Stomach (tissue), 4 donors: ENCODE results near the gene KIF6.

Source experiments
- EP300 ChIP-seq: sonication (generic); formaldehyde crosslinking; IDR thresholded peaks from one replicate; pipeline ENCODE4 v1.6.1; 2017; ENCODE audit warnings: antibody characterized with exemption
- POLR2A ChIP-seq, 4 donors: fragments of 450-650 bp; IDR thresholded peaks; one replicate each; pipeline ENCODE4 v1.6.1; 2016; ENCODE audit warnings: antibody characterized with exemption in 4 of 4, control low read depth in 2 of 4, mild to moderate bottlenecking in 1 of 4, moderate library complexity in 1 of 4
- POLR2AphosphoS5 ChIP-seq, 3 donors: sonication (generic); formaldehyde crosslinking; IDR thresholded peaks; one replicate each; pipeline ENCODE4 v1.6.1; 2016; ENCODE audit warnings: antibody characterized with exemption in 3 of 3
- TF ChIP-seq, protein P1 (sequence below), 7 experiments: fragments of 450-650 bp in 4 of 7; fragments of 200-600 bp in 3 of 7; sonication (generic) in 3 of 7; IDR thresholded peaks; one replicate each; pipeline ENCODE4 v1.5.1; 2016 to 2019; ENCODE audit warnings: antibody characterized with exemption in 7 of 7, control low read depth in 2 of 7, mild to moderate bottlenecking in 1 of 7

DNA sequence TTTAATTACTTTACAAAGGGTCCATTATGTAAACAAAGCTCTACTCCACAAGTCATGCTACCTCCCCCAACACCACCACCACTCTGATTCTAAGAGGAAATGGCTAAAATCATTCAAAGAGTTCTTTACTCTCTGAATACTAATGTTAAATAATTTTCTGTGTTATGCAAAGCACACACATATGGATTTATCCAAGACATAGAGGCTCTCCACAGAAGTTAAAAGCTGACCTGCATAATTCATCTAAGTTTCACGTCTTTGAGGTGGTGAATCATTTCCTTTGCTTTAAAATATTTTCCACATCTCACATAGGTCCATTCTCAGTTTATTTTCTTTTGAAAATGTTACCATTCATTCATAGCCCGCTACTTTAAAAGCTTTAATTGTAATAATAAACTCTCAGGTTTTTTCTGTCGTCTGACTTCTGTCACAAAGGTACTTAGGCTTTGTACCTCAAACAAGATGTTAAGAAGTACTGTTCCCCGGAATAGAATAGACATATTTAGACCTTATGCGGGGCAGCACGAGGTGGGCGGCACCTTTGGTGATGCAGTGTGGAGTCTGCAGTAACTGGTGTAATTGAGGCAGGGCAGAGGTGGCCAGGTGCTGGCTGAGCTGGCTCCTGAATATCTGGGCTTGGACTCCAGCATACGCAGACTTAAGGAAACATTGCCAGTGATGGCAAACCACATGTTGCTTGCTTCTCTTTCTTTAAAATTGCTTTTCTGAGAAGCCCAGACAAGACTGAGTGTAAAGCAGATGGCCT is 55.8 kb downstream of the KIF6 start:
- TF ChIP-seq, protein P1, sequence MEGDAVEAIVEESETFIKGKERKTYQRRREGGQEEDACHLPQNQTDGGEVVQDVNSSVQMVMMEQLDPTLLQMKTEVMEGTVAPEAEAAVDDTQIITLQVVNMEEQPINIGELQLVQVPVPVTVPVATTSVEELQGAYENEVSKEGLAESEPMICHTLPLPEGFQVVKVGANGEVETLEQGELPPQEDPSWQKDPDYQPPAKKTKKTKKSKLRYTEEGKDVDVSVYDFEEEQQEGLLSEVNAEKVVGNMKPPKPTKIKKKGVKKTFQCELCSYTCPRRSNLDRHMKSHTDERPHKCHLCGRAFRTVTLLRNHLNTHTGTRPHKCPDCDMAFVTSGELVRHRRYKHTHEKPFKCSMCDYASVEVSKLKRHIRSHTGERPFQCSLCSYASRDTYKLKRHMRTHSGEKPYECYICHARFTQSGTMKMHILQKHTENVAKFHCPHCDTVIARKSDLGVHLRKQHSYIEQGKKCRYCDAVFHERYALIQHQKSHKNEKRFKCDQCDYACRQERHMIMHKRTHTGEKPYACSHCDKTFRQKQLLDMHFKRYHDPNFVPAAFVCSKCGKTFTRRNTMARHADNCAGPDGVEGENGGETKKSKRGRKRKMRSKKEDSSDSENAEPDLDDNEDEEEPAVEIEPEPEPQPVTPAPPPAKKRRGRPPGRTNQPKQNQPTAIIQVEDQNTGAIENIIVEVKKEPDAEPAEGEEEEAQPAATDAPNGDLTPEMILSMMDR (IDR thresholded peaks at IDR 0.05), result no peak
- TF ChIP-seq POLR2A (IDR thresholded peaks at IDR 0.05) (no peak), EP300 (no peak), POLR2AphosphoS5 (IDR thresholded peaks at IDR 0.05) (no peak)
